Raji (cell line): ENCODE measurements around the gene ENPP7.

ENCODE experiments used
- POLR2A ChIP-seq: IDR thresholded peaks from 2 replicates; pipeline ENCODE4 v1.6.1; 2011; ENCODE audit warnings: low read depth, low read length, control low read depth; ENCODE audit not compliant: insufficient read depth

The ENPP7 gene

GRCh38 chr17:79748295-79749099 lies 17.8 kb downstream of the ENPP7 start:
- no peak for TF ChIP-seq POLR2A

GRCh38 chr17:79749156-79749815 lies 18.5 kb downstream of the ENPP7 start:
- TF ChIP-seq POLR2A, result no peak

- no peak for TF ChIP-seq POLR2A
Observed at GRCh38 chr17:79749958-79750357, 19.2 kb downstream of the ENPP7 start.

- TF ChIP-seq POLR2A, result no peak
Observed at GRCh38 chr17:79750650-79751545, 20.2 kb downstream of the ENPP7 start.

- TF ChIP-seq POLR2A, result no peak
Observed at GRCh38 chr17:79752175-79752574, 21.4 kb downstream of the ENPP7 start.

GRCh38 chr17:79754370-79754769 lies 23.6 kb downstream of the ENPP7 start:
- TF ChIP-seq POLR2A, result no peak

GRCh38 chr17:79755591-79755990 lies 24.8 kb downstream of the ENPP7 start:
- TF ChIP-seq POLR2A, result no peak

- TF ChIP-seq POLR2A, result no peak
Observed at GRCh38 chr17:79757140-79757745, 26.5 kb downstream of the ENPP7 start.

- TF ChIP-seq POLR2A, result no peak
Observed at GRCh38 chr17:79758271-79758670, 27.5 kb downstream of the ENPP7 start.

GRCh38 chr17:79760197-79760906 lies 29.6 kb downstream of the ENPP7 start:
- no peak for TF ChIP-seq POLR2A

- TF ChIP-seq POLR2A, result no peak
Observed at GRCh38 chr17:79761894-79762589, 31.3 kb downstream of the ENPP7 start.

GRCh38 chr17:79765708-79766107 lies 35.0 kb downstream of the ENPP7 start:
- no peak for TF ChIP-seq POLR2A

GRCh38 chr17:79769570-79770506 lies 39.1 kb downstream of the ENPP7 start:
- TF ChIP-seq POLR2A, result no peak
